H1 (cell line): ENCODE data around the gene PRICKLE2. TPM values are rescaled to one million over a fixed set of nuclear protein-coding genes. Genes with fewer than 3 reads are reported as not detected.

Experiments used
- ASH2L ChIP-seq: fragments of 200-600, 300-600 bp; sonication (generic); IDR thresholded peaks from one replicate; pipeline ENCODE4 v1.7.1; 2017; ENCODE audit warnings: low read length
- HDAC6 ChIP-seq: IDR thresholded peaks from one replicate; pipeline ENCODE4 v1.7.1; 2012; ENCODE audit warnings: low read depth, mild to moderate bottlenecking, inconsistent platforms, low read length, moderate library complexity
- POU5F1 ChIP-seq: IDR thresholded peaks from 2 replicates; pipeline ENCODE4 v1.6.1; 2011; ENCODE audit warnings: low read depth, mild to moderate bottlenecking, low read length, moderate library complexity
- SRF ChIP-seq: IDR thresholded peaks from 2 replicates; pipeline ENCODE4 v1.6.1; 2011; ENCODE audit warnings: mild to moderate bottlenecking, low read depth, low read length, moderate library complexity
- polyA plus RNA-seq, 7 experiments: library from polyadenylated mRNA; depleted of rRNA in 3 of 7; stranded (reverse) in 5 of 7; unstranded in 2 of 7; fragments of >200 nt in 5 of 7; fragments of 200-250 nt in 2 of 7; gene quantifications; 1 replicate in 5 of 7; 2 replicates in 1 of 7; 4 replicates in 1 of 7; pipeline versions ENCODE4 v1.2.1 to v1.2.3, GENCODE V29; 2011 to 2013; ENCODE audit warnings: missing spikeins in 2 of 7, mixed read lengths in 2 of 7
- total RNA-seq: library from RNA; stranded (reverse); fragmentation: NEBNext Ultra II Directional; extraction: Animal tissue kit (Norgen Biotek cat#: 25700); gene quantifications from 2 replicates; pipeline ENCODE4 v1.2.1, GENCODE V29; 2021
- TF ChIP-seq, protein P1 (sequence below): IDR thresholded peaks from 2 replicates; pipeline ENCODE4 v1.6.1; 2011; ENCODE audit warnings: low read length, improper control_type of control experiment

The PRICKLE2 gene
- total and polyA plus RNA-seq, 2 of the 8 experiments (the other 6 are each of a cell fraction or from before 2014, with no cell fraction given) = 2.9 to 8.0 TPM

DNA sequence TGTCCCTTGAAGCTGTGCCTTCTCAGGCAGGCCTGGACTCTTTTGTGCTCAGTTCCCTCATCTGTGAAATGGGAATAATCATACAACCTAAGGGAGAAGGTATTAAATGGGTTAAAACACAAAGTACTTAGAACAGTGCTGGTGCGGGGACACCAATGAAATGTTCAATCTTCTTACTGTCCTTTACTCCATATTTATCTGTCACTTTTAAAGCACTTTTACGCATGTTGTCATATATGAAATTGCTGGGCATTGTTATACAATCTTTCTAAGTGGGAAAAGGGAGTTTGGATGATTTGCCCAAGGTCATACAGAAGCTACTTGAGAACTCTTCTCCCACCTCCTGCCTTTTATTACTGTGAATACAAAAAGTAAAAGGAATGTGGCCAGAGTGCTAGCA, 114.2 kb downstream of the PRICKLE2 start (continued):
- TF ChIP-seq, protein P1, sequence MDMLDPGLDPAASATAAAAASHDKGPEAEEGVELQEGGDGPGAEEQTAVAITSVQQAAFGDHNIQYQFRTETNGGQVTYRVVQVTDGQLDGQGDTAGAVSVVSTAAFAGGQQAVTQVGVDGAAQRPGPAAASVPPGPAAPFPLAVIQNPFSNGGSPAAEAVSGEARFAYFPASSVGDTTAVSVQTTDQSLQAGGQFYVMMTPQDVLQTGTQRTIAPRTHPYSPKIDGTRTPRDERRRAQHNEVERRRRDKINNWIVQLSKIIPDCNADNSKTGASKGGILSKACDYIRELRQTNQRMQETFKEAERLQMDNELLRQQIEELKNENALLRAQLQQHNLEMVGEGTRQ = no peak
- TF ChIP-seq POU5F1 (no peak), ASH2L (no peak), SRF (no peak), HDAC6 (no peak)
